ENCODE measurements around the gene CPPED1.

The CPPED1 gene

GRCh38 chr16:12758031-12758669 is 45.5 kb downstream of the CPPED1 start:
- Histone ChIP-seq H3K4me1 (ENCODE audit: control insufficient read depth, insufficient read depth, low read length) (no peaks in the 10 kb centered on the region), H3K4me3 (ENCODE audit: low read length) (no peak overlapping the region), H3K27me3 (ENCODE audit: control insufficient read depth, insufficient read depth, low read length) (no peaks in the 10 kb centered on the region), H3K27ac (ENCODE audit: low read depth, low read length) (no peak overlapping the region), H3K36me3 (ENCODE audit: control insufficient read depth, insufficient read depth, low read length) (no peaks in the 10 kb centered on the region), H3K9ac (ENCODE audit: low read length) (no peak overlapping the region)

DNA sequence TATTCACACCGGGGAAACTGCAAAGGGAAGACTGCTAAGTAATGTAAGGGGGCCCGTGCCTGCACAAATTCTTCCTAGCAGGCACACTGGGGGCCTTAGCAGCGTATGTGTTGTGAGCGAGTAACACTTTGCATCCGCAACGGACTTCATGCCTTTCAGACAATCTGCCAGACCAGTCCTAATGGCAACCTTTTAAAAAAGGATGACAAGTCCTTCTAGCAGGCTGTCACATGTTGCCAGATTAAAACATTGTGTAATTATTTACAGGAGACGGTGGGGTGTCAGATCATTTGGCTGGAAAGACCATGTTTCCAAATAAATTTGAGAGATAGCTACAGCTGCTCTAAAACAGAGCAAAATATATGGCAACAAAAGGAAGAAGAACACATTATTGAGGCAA is 46.1 kb downstream of the CPPED1 start:
- Histone ChIP-seq H3K9ac (ENCODE audit: low read length) (no peak overlapping the region), H3K36me3 (ENCODE audit: control insufficient read depth, insufficient read depth, low read length) (no peaks in the 10 kb centered on the region), H3K4me1 (ENCODE audit: control insufficient read depth, insufficient read depth, low read length) (no peaks in the 10 kb centered on the region), H3K27me3 (ENCODE audit: control insufficient read depth, insufficient read depth, low read length) (no peaks in the 10 kb centered on the region), H3K4me3 (ENCODE audit: low read length) (no peak overlapping the region), H3K27ac (ENCODE audit: low read depth, low read length) (no peak overlapping the region)

DNA sequence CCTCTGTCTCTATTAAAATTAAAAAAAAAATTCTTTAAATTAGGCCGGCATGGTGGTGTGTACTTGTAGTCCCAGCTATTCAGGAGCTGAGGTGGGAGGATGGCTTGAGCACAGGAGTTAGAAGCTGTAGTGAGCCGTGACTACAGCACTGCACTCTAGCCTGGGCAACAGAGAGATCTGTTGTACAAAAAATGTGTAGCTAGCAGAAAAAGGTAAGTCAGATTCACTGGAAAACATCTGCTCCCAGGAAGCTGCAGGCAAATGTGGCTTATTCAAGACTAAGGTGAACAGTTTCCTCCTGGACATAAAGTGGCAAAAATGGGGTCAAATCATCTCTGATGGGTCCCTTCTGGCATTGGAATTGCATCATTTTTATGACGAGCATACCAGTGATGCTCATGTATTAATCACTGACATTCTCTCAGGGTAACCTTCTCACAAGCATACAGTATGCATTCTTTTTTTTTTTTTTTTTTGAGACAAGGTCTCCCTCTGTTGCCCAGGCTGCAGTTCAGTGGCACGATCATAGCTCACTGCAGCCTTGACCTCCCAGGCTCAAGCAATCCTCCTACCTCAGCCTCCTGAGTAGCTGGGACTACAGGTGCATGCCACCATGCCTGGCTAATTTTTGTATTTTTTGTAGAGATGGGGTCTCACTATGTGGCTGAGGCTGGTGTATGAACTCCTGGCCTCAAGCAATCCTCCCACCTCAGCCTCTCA is 48.7 kb downstream of the CPPED1 start:
- H3K4me3 ChIP-seq (ENCODE audit: low read length) = no peak overlapping the region
- no peaks in the 10 kb centered on the region for H3K4me1 ChIP-seq (ENCODE audit: control insufficient read depth, insufficient read depth, low read length)
- H3K9ac ChIP-seq (ENCODE audit: low read length) = no peak overlapping the region
- no peaks in the 10 kb centered on the region for H3K27me3 ChIP-seq (ENCODE audit: control insufficient read depth, insufficient read depth, low read length)
- H3K27ac ChIP-seq (ENCODE audit: low read depth, low read length) = no peak overlapping the region
- H3K36me3 ChIP-seq (ENCODE audit: control insufficient read depth, insufficient read depth, low read length) = no peaks in the 10 kb centered on the region

- no peaks in the 10 kb centered on the region for H3K4me1 ChIP-seq (ENCODE audit: control insufficient read depth, insufficient read depth, low read length)
- H3K4me3 ChIP-seq (ENCODE audit: low read length) = no peak overlapping the region
- H3K36me3 ChIP-seq (ENCODE audit: control insufficient read depth, insufficient read depth, low read length) = no peaks in the 10 kb centered on the region
- H3K9ac ChIP-seq (ENCODE audit: low read length) = no peak overlapping the region
- no peak overlapping the region for H3K27ac ChIP-seq (ENCODE audit: low read depth, low read length)
- H3K27me3 ChIP-seq (ENCODE audit: control insufficient read depth, insufficient read depth, low read length) = no peaks in the 10 kb centered on the region
Observed at GRCh38 chr16:12753203-12754023, 50.3 kb downstream of the CPPED1 start.

DNA sequence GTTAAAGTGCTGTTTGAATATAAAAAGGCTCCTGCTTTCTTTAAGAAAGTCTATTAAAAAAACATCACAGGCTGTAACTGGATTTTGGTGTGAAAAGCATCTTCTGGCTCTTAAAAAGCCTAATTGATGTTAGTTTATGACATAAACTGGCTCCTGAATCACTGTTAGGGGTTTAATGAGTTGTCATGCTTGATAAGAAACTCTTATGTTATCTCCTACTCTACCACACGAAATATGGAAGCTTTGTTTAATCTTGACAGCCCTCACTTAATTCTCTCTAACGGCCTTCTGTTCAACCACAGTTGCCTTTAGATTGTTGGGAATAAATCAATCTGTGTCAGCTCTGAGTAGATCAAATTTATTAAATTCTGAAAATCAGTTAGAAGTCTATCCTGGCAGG is 51.5 kb downstream of the CPPED1 start:
- no peak overlapping the region for H3K4me3 ChIP-seq (ENCODE audit: low read length)
- no peaks in the 10 kb centered on the region for H3K27me3 ChIP-seq (ENCODE audit: control insufficient read depth, insufficient read depth, low read length)
- H3K9ac ChIP-seq (ENCODE audit: low read length) = no peak overlapping the region
- H3K4me1 ChIP-seq (ENCODE audit: control insufficient read depth, insufficient read depth, low read length) = no peaks in the 10 kb centered on the region
- no peaks in the 10 kb centered on the region for H3K36me3 ChIP-seq (ENCODE audit: control insufficient read depth, insufficient read depth, low read length)
- H3K27ac ChIP-seq (ENCODE audit: low read depth, low read length) = no peak overlapping the region

- H3K27me3 ChIP-seq (ENCODE audit: control insufficient read depth, insufficient read depth, low read length) = no peaks in the 10 kb centered on the region
- no peak overlapping the region for H3K4me3 ChIP-seq (ENCODE audit: low read length)
- no peak overlapping the region for H3K9ac ChIP-seq (ENCODE audit: low read length)
Observed at GRCh38 chr16:12750554-12750918, 53.2 kb downstream of the CPPED1 start.

GRCh38 chr16:12749076-12749475 is 54.6 kb downstream of the CPPED1 start:
- no peak overlapping the region for H3K27ac ChIP-seq (ENCODE audit: low read depth, low read length)
- no peak overlapping the region for H3K4me3 ChIP-seq (ENCODE audit: low read length)
- H3K4me1 ChIP-seq (ENCODE audit: control insufficient read depth, insufficient read depth, low read length) = no peaks in the 10 kb centered on the region
- no peaks in the 10 kb centered on the region for H3K36me3 ChIP-seq (ENCODE audit: control insufficient read depth, insufficient read depth, low read length)
- H3K27me3 ChIP-seq (ENCODE audit: control insufficient read depth, insufficient read depth, low read length) = no peaks in the 10 kb centered on the region
- no peak overlapping the region for H3K9ac ChIP-seq (ENCODE audit: low read length)

More at GRCh38 chr16:12750554-12750918, 53.2 kb downstream of the CPPED1 start:
- H3K4me1 ChIP-seq (ENCODE audit: control insufficient read depth, insufficient read depth, low read length) = no peaks in the 10 kb centered on the region
- no peak overlapping the region for H3K27ac ChIP-seq (ENCODE audit: low read depth, low read length)
- no peaks in the 10 kb centered on the region for H3K36me3 ChIP-seq (ENCODE audit: control insufficient read depth, insufficient read depth, low read length)

DNA sequence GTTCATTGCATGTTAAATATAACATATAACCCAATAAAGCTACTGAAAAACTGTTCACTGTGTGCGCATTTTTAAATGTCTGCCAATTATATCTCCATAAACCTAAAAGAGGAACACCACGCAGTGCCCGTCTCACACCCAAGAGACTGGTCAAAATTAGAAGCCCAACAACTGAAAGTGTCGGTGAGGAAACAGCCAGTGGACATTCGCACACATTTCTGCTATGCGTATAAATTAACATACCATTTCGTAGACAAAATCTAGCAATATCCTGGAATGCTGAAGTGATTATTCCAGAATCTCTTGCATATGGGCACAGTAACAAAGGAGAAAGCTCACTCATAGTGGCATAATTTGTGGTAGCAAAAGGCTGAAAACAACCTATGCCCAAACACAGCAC is 55.9 kb downstream of the CPPED1 start:
- Histone ChIP-seq H3K4me1 (ENCODE audit: control insufficient read depth, insufficient read depth, low read length) (no peaks in the 10 kb centered on the region), H3K27me3 (ENCODE audit: control insufficient read depth, insufficient read depth, low read length) (no peaks in the 10 kb centered on the region), H3K9ac (ENCODE audit: low read length) (no peak overlapping the region), H3K4me3 (ENCODE audit: low read length) (no peak overlapping the region), H3K27ac (ENCODE audit: low read depth, low read length) (no peak overlapping the region), H3K36me3 (ENCODE audit: control insufficient read depth, insufficient read depth, low read length) (no peaks in the 10 kb centered on the region)

DNA sequence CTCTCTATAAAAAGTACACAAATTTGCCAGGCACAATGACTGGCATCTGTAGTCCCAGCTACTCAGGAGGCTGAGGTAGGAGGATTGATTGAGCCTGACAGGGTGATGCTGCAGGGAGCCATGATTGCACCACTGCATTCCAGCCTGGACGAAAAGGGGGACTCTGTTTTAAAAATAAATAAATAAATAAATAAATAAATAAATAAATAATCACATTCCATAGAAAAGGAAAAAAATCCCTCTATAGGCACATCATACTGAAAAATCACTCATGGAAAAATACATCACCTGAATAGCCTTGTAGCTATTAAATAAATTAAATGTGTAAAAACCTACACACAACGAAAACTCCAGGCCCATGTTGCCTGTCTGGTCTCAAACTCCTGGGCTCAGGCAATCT is 56.4 kb downstream of the CPPED1 start:
- Histone ChIP-seq H3K9ac (ENCODE audit: low read length) (no peak overlapping the region), H3K4me3 (ENCODE audit: low read length) (no peak overlapping the region), H3K4me1 (ENCODE audit: control insufficient read depth, insufficient read depth, low read length) (no peaks in the 10 kb centered on the region), H3K27ac (ENCODE audit: low read depth, low read length) (no peak overlapping the region), H3K36me3 (ENCODE audit: control insufficient read depth, insufficient read depth, low read length) (no peaks in the 10 kb centered on the region), H3K27me3 (ENCODE audit: control insufficient read depth, insufficient read depth, low read length) (no peaks in the 10 kb centered on the region)

GRCh38 chr16:12744860-12745259 is 58.8 kb downstream of the CPPED1 start:
- Histone ChIP-seq H3K9ac (ENCODE audit: low read length) (no peak overlapping the region), H3K4me1 (ENCODE audit: control insufficient read depth, insufficient read depth, low read length) (no peaks in the 10 kb centered on the region), H3K4me3 (ENCODE audit: low read length) (no peak overlapping the region), H3K27me3 (ENCODE audit: control insufficient read depth, insufficient read depth, low read length) (no peaks in the 10 kb centered on the region), H3K27ac (ENCODE audit: low read depth, low read length) (no peak overlapping the region), H3K36me3 (ENCODE audit: control insufficient read depth, insufficient read depth, low read length) (no peaks in the 10 kb centered on the region)

- Histone ChIP-seq H3K27ac (ENCODE audit: low read depth, low read length) (no peak overlapping the region), H3K36me3 (ENCODE audit: control insufficient read depth, insufficient read depth, low read length) (no peaks in the 10 kb centered on the region), H3K27me3 (ENCODE audit: control insufficient read depth, insufficient read depth, low read length) (no peaks in the 10 kb centered on the region), H3K9ac (ENCODE audit: low read length) (no peak overlapping the region), H3K4me1 (ENCODE audit: control insufficient read depth, insufficient read depth, low read length) (no peaks in the 10 kb centered on the region), H3K4me3 (ENCODE audit: low read length) (no peak overlapping the region)
Observed at GRCh38 chr16:12742741-12743140, 60.9 kb downstream of the CPPED1 start.

GRCh38 chr16:12740986-12741610 is 62.6 kb downstream of the CPPED1 start:
- Histone ChIP-seq H3K36me3 (ENCODE audit: control insufficient read depth, insufficient read depth, low read length) (no peaks in the 10 kb centered on the region), H3K27ac (ENCODE audit: low read depth, low read length) (no peak overlapping the region), H3K4me3 (ENCODE audit: low read length) (no peak overlapping the region), H3K9ac (ENCODE audit: low read length) (no peak overlapping the region), H3K27me3 (ENCODE audit: control insufficient read depth, insufficient read depth, low read length) (no peaks in the 10 kb centered on the region), H3K4me1 (ENCODE audit: control insufficient read depth, insufficient read depth, low read length) (no peaks in the 10 kb centered on the region)
